ENCODE data around the gene FAM227B.
"Not testable (repeated sequence)": the region's sequence is repeated elsewhere in the genome, so short reads cannot be mapped to it uniquely, and the experiment has no call there.

FAM227B gene

GRCh38 chr15:49610157-49610918 lies 10.3 kb downstream of the FAM227B start:
- DNase-seq (ENCODE audit: low read depth), result no peak

- DNase-seq (ENCODE audit: low read depth), result no peak
Measured at GRCh38 chr15:49606594-49606993, 14.0 kb downstream of the FAM227B start.

DNA sequence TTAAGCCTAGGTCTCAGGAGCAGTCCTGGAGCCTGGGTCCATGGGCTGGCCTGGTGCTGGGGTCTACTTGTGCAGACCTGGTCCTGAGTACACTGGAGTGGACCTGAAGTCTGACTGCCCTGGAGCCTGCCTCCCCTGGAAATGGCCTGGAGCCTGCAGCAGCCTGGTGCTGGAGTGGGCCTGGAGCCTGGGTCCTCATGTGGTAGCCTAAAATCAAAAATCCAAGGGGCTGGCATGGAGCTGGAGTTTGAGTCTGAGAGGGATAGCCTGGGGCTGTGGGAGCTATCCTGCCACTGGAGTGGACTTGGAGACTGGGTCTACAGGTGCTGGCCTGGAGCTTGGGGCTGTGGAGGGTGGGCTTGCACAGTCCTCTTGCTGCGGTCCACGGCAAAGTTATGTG lies 15.0 kb downstream of the FAM227B start:
- no peak for DNase-seq (ENCODE audit: low read depth)

DNA sequence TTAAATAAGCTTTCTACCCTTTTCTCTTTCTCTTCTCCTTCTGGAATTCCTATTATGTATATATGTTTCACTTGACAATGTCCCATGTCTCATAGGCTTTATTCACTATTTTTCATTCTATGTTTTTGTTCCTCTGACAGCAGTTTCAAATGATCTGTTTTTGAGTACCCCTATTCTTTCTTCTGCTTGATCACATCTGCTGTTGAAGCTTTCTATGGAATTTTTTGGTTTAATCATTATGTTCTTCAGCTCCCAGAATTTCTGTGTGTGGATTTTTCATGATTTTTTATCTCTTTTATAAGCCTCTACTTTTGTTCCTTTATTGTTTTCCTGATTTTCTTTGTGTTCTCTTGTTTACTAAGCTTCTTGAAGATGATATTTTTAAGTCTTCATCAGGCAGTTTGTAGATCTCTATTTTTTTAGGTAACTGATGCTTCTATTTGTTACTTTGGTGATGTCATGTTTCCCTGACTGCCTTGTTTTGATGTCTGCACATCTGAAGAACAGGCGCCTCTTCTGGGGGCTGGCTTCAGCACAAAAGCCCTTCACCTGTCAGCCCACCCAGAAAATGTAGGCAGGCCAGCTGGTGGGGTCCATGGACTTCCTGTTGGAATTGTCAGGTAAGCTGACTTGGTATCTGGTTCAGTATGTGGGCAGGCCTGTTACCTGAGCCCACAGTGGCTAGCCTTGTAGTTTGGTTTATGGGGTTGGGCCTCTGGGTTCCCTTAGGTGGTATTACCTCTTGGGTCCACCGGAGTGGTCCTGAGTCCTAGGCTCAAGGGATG lies 15.8 kb downstream of the FAM227B start:
- DNase-seq (ENCODE audit: low read depth), result no peak

DNA sequence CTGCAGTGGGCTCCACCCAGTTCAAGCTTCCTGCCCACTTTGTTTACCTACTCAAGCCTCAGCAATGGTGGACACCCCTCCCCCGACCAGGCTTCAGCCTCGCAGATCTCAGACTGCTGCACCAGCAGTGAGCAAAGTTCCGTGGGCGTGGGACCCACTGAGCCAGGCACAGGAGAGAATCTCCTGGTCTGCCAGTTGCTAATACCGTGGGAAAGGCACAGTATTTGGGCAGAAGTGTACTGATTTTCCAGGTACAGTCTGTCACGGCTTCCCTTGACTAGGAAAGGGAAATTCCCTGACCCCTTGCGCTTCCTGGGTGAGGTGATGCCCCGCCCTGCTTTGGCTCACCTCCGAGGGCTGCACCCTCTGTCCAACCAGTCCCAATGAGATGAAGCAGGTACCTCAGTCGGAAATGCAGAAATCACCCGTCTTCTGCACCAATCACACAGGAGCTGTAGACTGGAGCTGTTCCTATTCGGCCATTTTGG lies 27.7 kb downstream of the FAM227B start:
- not testable (repeated sequence) for DNase-seq (ENCODE audit: low read depth)

GRCh38 chr15:49589030-49589429 lies 31.6 kb downstream of the FAM227B start:
- DNase-seq (ENCODE audit: low read depth), result no peak

DNA sequence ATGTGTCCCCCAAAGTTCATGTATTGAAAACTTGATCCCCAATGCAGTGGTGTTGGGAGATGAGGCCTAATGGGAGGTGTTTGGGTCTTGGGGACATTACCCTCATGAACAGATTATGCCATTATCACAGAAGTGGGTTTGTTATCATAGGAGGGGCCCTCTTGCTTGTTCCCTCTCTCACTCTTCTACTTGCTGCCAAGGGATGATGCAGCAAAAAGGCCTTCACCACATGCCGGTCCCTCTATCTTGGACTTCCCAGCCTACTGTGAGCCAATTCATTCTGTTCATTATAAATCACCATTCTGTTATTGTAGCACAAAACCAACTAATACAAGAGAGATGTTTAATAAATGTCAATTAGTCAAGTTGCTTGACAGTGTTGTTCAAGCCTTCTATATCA lies 47.2 kb downstream of the FAM227B start:
- DNase-seq (ENCODE audit: low read depth), result no peak

GRCh38 chr15:49570672-49571071 lies 49.9 kb downstream of the FAM227B start:
- no peak for DNase-seq (ENCODE audit: low read depth)

- DNase-seq (ENCODE audit: low read depth), result no peak
Measured at GRCh38 chr15:49570174-49570573, 50.4 kb downstream of the FAM227B start.

- DNase-seq (ENCODE audit: low read depth), result no peak
Measured at GRCh38 chr15:49560045-49560444, 60.6 kb downstream of the FAM227B start.

GRCh38 chr15:49558929-49559328 lies 61.7 kb downstream of the FAM227B start:
- no peak for DNase-seq (ENCODE audit: low read depth)

- no peak for DNase-seq (ENCODE audit: low read depth)
Measured at GRCh38 chr15:49556437-49556836, 64.2 kb downstream of the FAM227B start.

DNA sequence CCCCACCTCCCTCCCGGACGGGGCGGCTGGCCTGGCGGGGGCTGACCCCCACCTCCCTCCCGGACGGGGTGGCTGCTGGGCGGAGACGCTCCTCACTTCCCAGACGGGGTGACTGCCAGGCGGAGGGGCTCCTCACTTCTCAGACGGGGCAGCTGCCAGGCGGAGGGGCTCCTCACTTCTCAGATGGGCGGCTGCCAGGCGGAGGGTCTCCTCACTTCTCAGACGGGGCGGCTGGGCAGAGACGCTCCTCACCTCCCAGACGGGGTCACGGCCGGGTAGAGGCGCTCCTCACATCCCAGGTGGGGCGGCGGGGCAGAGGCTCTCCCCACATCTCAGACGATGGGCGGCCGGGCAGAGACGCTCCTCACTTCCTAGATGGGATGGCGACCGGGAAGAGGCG lies 70.3 kb downstream of the FAM227B start:
- DNase-seq (ENCODE audit: low read depth), result not testable (repeated sequence)

DNA sequence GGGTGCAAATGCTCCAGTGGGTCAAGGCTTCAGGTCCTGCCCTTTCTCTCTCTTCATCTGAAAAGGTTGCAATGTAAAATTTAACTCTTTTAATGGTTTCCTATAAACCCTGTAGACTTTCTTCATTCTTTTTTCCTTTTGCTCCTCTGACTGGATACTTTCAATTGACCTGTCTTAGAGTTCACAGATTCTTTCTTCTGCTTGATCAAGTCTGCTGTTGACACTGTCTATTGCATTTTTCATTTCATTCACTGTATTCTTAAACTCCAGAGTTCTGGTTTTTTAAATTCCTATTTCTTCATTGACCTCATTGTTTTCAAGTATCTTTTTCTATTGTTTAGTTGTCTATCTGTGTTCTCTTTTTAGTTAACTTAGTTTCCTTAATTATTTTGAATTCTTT lies 82.1 kb downstream of the FAM227B start:
- no peak for DNase-seq (ENCODE audit: low read depth)

GRCh38 chr15:49530092-49530491 lies 90.5 kb downstream of the FAM227B start:
- DNase-seq (ENCODE audit: low read depth), result no peak

- DNase-seq (ENCODE audit: low read depth), result no peak
Measured at GRCh38 chr15:49528289-49528688, 92.3 kb downstream of the FAM227B start.

DNA sequence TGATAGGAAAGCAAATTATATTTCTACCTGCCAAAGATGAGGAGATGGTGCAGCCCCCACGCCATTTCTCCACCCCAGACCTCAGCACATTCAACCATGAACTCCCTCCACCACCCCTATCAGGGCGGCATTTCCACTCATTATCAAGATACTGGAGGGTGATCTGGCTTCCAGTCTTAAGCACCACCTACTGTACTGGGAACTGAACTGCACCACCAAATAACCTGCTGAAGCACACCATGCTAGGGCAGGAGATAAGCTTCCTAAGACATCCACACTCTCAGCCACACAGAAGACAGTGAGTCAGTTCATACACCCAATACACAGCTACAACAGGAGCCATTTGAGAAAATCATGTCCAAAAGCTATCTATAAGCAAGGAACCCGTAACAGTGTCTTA lies 98.8 kb downstream of the FAM227B start:
- peak; percentile 15 for DNase-seq (ENCODE audit: low read depth)

GRCh38 chr15:49512739-49513138 lies 107.9 kb downstream of the FAM227B start:
- not testable (repeated sequence) for DNase-seq (ENCODE audit: low read depth)

GRCh38 chr15:49507261-49507660 lies 113.4 kb downstream of the FAM227B start:
- DNase-seq (ENCODE audit: low read depth), result no peak

GRCh38 chr15:49506341-49506740 lies 114.3 kb downstream of the FAM227B start:
- no peak for DNase-seq (ENCODE audit: low read depth)

- no peak for DNase-seq (ENCODE audit: low read depth)
Measured at GRCh38 chr15:49501586-49501985, 119.0 kb downstream of the FAM227B start.

DNA sequence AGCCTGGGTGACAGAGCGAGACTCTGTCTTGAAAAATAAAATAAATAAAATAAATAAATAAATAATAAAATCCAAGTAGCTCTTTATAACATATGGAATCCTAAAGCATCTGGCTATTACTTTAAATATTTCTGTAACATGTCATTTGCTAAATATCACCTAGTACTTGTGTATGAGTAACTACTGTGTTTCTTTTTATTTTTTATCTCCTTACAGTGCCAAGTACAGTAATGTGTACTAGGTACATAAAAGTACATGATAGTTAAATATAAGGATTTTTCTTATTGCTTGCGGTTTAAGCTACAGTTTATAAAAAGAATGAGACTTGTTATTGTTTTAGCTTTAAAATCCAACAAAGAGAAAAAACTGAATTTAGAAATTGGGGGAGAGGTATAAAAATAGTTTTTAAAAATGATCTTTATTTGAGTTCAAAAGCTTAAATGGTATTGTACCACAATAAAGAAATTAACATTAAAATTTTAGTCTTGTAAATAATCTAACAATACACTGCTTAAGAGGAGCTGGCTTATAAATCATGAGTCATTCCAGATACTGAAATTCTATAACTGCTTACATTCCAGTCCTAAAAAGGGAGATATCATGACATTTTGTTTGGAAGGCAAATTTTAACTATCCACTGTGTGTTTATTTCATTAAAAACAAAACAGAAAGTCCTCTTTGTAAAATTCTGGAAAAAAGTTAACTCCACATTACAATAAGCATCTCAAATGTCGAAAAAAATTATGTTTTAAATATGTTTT lies 124.4 kb downstream of the FAM227B start:
- DNase-seq (ENCODE audit: low read depth), result no peak

DNA sequence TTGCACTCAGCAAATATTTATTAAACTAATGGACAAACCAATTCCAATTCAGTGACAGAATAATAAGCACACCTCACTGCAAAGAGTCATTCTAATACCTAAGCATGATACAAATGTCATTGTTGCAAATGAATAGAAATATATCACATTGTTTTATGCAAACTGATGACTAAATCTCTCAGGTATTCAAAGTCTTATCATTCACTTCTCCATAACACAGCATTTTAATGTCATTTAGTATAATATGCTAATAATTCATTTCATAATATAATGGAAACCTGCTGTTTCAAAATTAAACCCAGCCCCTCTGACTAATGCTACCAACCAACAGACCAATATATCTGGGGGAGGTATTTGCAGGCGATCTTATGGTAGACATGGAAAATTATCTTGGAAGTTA lies 125.8 kb downstream of the FAM227B start:
- DNase-seq (ENCODE audit: low read depth), result no peak

All from CMK (cell line).